GM12872 (cell line): ENCODE measurements around the gene POLDIP3.

ENCODE experiments used
- CTCF ChIP-seq: IDR thresholded peaks from 3 replicates; pipeline ENCODE4 v1.5.1; 2011; ENCODE audit warnings: low read depth, mild to moderate bottlenecking, low read length, moderate library complexity; ENCODE audit not compliant: insufficient read depth

POLDIP3 gene

GRCh38 chr22:42621505-42622002 lies 6.9 kb upstream of the POLDIP3 start:
- peak; percentile 97 for TF ChIP-seq CTCF

- no peak for TF ChIP-seq CTCF
These were observed 5.4 kb upstream of the POLDIP3 start for GRCh38 chr22:42620084-42620483.

- no peak for TF ChIP-seq CTCF
These were observed 4.8 kb upstream of the POLDIP3 start for GRCh38 chr22:42619261-42620063.

GRCh38 chr22:42617155-42617983 lies 2.7 kb upstream of the POLDIP3 start:
- no peak for TF ChIP-seq CTCF

GRCh38 chr22:42615092-42615859 lies 593 bp upstream of the POLDIP3 start:
- no peak for TF ChIP-seq CTCF

GRCh38 chr22:42613872-42614301 lies 796 bp downstream of the POLDIP3 start:
- no peak for TF ChIP-seq CTCF

GRCh38 chr22:42612336-42612735 lies 2.3 kb downstream of the POLDIP3 start:
- TF ChIP-seq CTCF: no peak
